ENCODE data around the gene NPDC1.
"Not testable (repeated sequence)": the region's sequence is repeated elsewhere in the genome, so short reads cannot be mapped to it uniquely, and the experiment has no call there.

NPDC1 gene

GRCh38 chr9:137048655-137049543 is 2.9 kb upstream of the NPDC1 start:
- in situ Hi-C loops (cut with HindIII; ENCODE audit: low pct_ligation_motif_present, low pct_unique_long_range_greater_than_20kb, low sequenced_read_pairs): no loop called here
- DNase-seq: no peak

- in situ Hi-C loops (cut with HindIII; ENCODE audit: low pct_ligation_motif_present, low pct_unique_long_range_greater_than_20kb, low sequenced_read_pairs): no loop called here
- DNase-seq: peak; percentile 36
These were observed 486 bp downstream of the NPDC1 start for GRCh38 chr9:137045294-137046087.

- in situ Hi-C loops (cut with HindIII; ENCODE audit: low pct_ligation_motif_present, low pct_unique_long_range_greater_than_20kb, low sequenced_read_pairs): no loop called here
- no peak for DNase-seq
These were observed 1.3 kb downstream of the NPDC1 start for GRCh38 chr9:137044502-137045177.

GRCh38 chr9:137044037-137044436 is 1.9 kb downstream of the NPDC1 start:
- no peak for DNase-seq
- in situ Hi-C loops (cut with HindIII; ENCODE audit: low pct_ligation_motif_present, low pct_unique_long_range_greater_than_20kb, low sequenced_read_pairs): no loop called here

- in situ Hi-C loops (cut with HindIII; ENCODE audit: low pct_ligation_motif_present, low pct_unique_long_range_greater_than_20kb, low sequenced_read_pairs): no loop called here
- no peak for DNase-seq
These were observed 2.9 kb downstream of the NPDC1 start for GRCh38 chr9:137042751-137043727.

GRCh38 chr9:137041124-137041523 is 4.9 kb downstream of the NPDC1 start:
- no peak for DNase-seq
- in situ Hi-C loops (cut with HindIII; ENCODE audit: low pct_ligation_motif_present, low pct_unique_long_range_greater_than_20kb, low sequenced_read_pairs): no loop called here

GRCh38 chr9:137040568-137040967 is 5.4 kb downstream of the NPDC1 start:
- no peak for DNase-seq
- in situ Hi-C loops (cut with HindIII; ENCODE audit: low pct_ligation_motif_present, low pct_unique_long_range_greater_than_20kb, low sequenced_read_pairs): no loop called here

GRCh38 chr9:137039611-137040366 is 6.2 kb downstream of the NPDC1 start:
- in situ Hi-C loops (cut with HindIII; ENCODE audit: low pct_ligation_motif_present, low pct_unique_long_range_greater_than_20kb, low sequenced_read_pairs): no loop called here
- no peak for DNase-seq

GRCh38 chr9:137038916-137039315 is 7.1 kb downstream of the NPDC1 start:
- no peak for DNase-seq
- in situ Hi-C loops (cut with HindIII; ENCODE audit: low pct_ligation_motif_present, low pct_unique_long_range_greater_than_20kb, low sequenced_read_pairs): no loop called here

- DNase-seq: no peak
- in situ Hi-C loops (cut with HindIII; ENCODE audit: low pct_ligation_motif_present, low pct_unique_long_range_greater_than_20kb, low sequenced_read_pairs): no loop called here
These were observed 8.5 kb downstream of the NPDC1 start for GRCh38 chr9:137037483-137037882.

GRCh38 chr9:137037035-137037434 is 8.9 kb downstream of the NPDC1 start:
- no peak for DNase-seq
- in situ Hi-C loops (cut with HindIII; ENCODE audit: low pct_ligation_motif_present, low pct_unique_long_range_greater_than_20kb, low sequenced_read_pairs): no loop called here

GRCh38 chr9:137035937-137036336 is 10.0 kb downstream of the NPDC1 start:
- in situ Hi-C loops (cut with HindIII; ENCODE audit: low pct_ligation_motif_present, low pct_unique_long_range_greater_than_20kb, low sequenced_read_pairs): no loop called here
- DNase-seq: no peak

GRCh38 chr9:137035507-137035834 is 10.5 kb downstream of the NPDC1 start:
- in situ Hi-C loops (cut with HindIII; ENCODE audit: low pct_ligation_motif_present, low pct_unique_long_range_greater_than_20kb, low sequenced_read_pairs): no loop called here
- DNase-seq: no peak

- in situ Hi-C loops (cut with HindIII; ENCODE audit: low pct_ligation_motif_present, low pct_unique_long_range_greater_than_20kb, low sequenced_read_pairs): no loop called here
These were observed 11.1 kb downstream of the NPDC1 start for GRCh38 chr9:137034709-137035506.

GRCh38 chr9:137034039-137034708 is 11.8 kb downstream of the NPDC1 start:
- no peak for DNase-seq
- in situ Hi-C loops (cut with HindIII; ENCODE audit: low pct_ligation_motif_present, low pct_unique_long_range_greater_than_20kb, low sequenced_read_pairs): no loop called here

More at GRCh38 chr9:137034709-137035506, 11.1 kb downstream of the NPDC1 start:
- DNase-seq: peak; percentile 77

GRCh38 chr9:137033481-137033880 is 12.5 kb downstream of the NPDC1 start:
- DNase-seq; in situ Hi-C loops (cut with HindIII; ENCODE audit: low pct_ligation_motif_present, low pct_unique_long_range_greater_than_20kb, low sequenced_read_pairs): not testable (repeated sequence)

Data from ACHN (cell line).